Kidney tubule cell (primary cell): ENCODE data around the gene CASK.

Experiments
- DNase-seq: peaks from one replicate; pipeline ENCODE4 v3.0.0-alpha.2; 2018; ENCODE audit warnings: low spot score

The CASK gene

DNA sequence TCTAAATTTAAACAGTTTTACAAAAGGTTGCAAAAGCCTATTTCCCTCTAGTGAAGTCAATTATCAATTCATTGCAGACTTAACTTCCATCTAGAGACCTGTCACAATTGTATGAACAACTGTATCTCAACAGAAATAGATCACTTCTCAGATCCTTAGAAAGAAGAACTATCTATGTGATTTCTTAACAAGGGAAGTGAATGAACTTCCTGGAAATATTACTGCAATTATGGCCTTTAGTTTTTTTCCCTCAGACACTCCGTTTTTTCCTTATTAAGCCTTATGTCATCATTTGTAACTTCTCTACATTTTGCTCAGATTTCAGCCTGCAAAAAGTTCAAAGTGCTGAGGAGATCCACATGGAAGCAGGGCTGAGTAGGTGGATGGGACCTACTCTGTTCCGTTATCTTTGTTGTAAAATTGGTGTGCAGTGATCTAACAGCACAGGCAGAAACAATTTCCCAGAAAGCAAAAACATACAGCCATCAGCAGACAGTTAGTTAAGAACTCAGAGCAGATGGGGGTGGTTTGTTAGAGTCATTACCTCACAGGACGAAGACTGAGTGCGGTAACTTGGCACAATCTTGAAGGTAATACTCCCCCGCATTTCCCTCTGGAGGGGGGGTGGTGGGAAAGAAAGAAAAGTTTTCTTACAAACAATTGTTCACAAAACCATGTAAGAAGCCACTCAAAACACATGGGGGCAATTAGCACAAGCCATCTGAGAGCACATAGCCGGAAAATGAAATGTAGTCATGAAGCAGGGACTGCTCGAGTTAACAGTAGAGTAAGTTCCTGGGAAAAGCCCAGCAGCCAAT is 363.9 kb downstream of the CASK start:
- DNase-seq: peak; percentile 23

DNA sequence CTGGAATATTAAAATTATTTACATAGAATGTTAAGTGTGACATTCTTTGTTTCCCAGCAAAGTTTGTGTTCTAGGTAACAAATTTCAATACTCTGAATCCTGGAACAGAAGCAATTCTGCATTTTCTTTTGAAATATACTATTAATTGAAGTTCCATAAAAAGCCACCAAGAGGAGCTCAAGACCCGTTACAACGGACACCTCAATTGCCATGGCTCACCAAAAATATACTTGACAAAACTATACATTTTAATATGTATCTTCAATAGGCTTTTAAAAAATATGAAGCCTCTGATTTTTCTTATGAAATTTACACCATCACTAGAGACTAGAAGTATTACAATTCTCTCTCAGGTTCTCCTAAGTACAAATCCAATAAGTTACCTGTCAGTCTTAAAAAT is 364.8 kb downstream of the CASK start:
- DNase-seq: peak; percentile 21

DNA sequence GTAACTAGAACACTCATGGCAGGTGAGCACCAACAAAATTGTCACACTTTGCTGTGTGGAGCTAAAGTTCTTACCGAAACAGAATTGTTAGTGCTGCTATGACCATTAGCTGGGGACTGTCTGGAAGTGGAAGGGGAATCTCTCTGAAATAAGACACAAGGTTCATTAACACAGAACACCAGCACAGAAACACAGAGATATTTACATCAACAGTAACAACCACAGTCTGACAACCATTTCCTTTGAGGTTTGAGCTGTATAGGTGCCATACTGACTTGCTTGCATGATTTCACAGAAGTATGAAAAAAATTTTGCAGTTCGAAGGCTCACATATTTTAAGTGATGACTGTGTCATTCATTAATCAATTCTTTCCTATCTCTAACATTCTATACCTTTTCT is 366.4 kb downstream of the CASK start:
- no peak for DNase-seq

DNA sequence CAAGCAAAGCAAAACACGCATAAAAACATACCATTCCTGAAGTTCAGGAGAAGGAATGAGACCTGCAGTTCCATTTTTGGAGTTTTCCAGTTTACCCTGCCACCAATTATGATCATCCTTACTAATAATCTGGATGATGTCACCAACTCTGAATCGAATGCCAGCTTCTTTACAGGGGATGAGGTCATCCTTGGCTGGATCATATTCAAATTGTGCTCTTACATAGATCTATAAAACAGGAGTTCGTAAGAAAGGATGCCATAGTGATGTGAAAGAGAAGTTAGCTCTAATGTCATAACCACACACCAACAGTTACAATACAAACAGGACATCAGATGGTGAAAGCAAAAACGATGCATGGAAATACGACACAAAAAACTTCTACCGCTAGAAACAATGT is 369.7 kb downstream of the CASK start:
- DNase-seq: peak; percentile 20

DNA sequence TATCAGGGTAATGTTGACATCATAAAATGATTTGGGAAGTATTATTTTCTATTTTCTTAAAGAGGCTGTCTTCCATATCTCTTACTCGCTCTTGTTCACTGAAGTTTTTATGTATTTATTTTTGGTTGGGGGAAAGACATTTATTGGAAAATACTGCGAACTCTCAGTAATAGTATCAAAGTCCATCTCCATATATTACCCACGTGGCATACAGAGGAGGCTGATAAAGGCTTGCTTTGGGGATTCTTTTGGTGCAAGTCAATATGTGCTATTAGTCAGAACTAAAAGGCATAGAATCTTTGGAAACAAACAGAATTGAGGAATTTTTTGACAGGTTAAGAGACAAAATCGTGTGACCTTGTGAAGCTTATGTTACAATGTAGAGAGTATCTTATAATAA is 374.9 kb downstream of the CASK start:
- DNase-seq: no peak

DNA sequence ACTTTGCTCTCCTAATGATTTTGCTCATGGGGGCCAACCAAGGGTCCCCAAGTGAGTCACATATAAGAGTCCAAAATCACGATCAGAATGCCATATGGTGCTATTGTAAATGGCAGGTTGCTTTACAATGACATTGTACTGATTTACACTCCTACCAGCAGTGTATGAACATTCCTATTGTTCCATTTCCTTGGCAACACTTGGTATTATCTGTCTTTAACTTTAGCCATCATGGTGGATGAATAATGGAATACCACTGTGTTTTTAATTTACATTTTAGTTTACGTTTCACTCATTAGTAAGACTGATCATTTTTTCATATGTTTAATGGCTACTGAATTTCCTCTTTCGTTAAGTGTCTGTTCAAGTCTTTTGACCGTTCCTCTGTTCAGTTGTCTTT is 379.7 kb downstream of the CASK start:
- no peak for DNase-seq

DNA sequence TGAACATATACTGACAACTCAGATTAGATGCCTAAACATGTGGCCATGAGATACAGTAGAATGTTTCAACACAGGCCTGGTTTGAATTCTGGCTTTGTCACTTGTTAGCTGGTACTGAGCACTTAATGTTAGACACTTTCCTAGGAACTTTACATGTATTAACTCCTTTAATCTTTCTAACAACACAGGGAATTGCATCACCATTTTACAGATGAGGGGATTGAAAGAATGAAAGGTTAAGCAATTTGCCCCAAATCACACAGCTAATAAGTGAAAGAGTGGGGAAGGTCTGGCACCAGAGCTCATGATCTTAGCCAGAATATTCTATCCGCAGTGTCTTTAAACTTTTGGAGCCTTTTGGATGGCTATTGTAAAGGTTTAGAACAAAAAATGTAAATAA is 380.3 kb downstream of the CASK start:
- DNase-seq: no peak

DNA sequence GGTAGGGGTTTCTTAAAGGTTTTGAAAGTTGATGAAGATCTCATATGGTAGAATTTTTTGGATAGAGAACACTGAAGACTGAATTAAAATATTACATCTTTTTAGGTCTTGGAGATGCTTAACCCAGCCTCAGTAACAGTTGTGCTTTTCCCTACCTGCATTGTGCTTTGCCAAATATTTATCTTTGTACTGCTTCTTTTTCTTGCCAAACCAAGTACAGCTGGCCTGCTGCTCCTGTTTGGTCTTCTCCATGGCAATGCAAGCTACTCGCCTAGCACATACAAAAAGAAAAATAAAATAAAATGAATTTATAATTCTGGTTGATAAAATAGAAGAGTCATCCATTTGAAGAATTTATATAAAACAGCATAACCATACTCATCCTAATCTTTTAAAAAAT is 380.8 kb downstream of the CASK start:
- DNase-seq: no peak

DNA sequence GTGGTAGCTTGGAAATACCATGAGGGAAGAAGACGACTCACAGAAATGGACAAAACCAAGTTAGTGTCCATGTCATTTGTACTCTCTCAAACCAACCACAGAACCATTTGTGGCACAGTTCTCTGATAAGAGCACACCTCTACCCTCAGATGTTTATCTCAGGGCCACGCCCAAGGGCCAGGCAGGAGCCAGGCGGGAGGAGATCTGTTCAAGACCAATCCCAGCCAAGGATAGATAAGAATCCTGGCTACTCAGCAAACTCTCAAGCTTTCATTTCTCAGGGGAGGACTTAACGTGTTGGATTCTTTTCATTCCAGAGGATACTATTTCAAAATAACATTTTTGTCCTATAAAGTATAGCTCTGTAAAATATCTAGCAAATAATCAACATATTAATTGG is 381.2 kb downstream of the CASK start:
- DNase-seq: no peak

DNA sequence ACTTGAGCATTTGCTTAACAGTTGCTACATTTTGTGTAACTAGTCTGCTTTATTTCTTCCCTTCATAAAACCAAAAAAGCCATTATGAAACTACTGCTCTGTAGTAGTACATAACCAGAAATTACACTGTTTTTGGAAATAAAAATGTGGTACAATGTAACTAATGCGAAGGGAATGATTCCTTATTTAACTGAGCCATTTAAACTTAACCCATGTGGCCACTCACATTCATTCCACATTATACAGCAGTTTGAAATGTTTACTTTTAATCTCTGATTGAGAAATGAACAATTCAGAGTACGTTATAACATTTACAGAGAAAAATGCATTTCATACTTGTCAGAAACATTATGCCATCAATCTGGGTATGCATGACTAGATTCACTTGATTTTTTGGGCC is 382.0 kb downstream of the CASK start:
- no peak for DNase-seq

DNA sequence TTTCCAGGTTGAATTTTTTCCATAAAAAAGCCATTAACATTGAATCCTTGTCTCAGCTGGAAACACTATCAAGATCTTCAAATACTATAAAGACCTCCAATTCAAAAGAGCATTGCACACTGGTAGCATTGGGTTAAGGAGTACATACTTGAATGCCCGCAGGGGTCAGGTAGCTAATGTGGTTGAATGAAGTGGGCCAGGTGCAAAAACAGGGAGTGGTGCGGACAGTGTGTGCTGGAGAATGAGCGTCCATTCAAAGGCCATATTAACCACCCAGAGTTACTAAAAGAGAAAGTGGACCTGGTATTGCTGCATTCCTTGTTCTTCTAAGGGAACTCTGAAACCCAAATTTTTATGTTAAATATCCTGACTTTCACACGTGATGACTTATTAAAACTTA is 384.6 kb downstream of the CASK start:
- DNase-seq: no peak

DNA sequence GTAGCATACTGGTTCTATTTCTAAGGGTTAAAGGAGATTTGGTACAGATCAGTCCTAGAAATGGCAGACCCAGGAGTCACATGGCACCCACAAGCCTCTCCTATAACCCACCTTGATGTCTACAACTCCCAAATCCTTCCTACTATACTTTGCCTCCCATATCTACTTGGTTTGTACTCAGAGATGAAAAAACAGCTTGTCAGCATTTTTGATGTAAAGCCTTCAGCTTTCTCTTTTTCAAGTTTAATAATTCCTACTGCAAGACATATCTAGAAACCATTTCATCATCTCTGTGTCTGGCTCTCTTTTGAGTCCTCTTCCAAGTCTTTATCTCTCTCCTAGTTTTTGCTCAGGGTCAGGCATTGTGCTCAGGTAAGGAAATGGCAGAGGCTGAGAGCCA is 393.3 kb downstream of the CASK start:
- DNase-seq: no peak

DNA sequence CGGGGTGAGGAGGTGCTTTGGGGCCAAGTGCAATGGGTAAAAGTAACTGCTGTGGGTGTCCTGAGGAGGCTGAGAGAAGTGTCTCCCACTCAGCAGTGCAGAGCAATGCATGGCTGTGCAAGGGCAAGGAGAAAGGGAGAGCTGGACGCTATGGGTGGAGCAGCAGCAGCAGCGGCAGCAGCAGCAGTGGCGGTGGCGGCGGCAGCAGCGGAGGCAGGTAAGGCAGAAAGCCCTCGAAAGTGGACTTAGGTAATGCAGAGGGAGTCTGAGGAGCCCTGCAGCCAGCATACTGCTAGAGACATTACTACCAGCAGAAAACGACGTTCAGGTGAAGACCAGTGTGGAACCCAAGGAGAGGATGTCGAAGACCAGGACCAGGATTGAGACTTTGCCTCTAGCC is 394.1 kb downstream of the CASK start:
- DNase-seq: no peak

DNA sequence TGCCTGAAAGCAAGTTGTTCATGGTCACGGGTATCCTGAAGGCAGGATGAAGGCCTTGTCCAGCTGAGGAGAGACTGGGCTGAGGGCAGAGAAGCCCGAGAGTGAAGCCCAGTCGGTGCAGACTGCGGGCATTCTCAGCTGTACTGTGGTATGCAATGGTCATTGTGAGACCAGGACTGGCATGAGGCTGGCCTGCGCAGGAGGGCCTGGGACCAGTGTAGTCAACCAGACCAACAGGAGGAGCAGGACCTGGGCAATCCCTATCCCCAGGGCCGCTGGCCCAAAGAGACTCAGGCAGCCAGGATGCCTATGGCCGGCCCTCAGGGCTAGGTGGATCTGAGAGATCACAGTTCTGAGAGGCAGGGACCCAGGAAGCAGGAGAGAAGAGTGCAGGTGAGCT is 394.6 kb downstream of the CASK start:
- DNase-seq: no peak

DNA sequence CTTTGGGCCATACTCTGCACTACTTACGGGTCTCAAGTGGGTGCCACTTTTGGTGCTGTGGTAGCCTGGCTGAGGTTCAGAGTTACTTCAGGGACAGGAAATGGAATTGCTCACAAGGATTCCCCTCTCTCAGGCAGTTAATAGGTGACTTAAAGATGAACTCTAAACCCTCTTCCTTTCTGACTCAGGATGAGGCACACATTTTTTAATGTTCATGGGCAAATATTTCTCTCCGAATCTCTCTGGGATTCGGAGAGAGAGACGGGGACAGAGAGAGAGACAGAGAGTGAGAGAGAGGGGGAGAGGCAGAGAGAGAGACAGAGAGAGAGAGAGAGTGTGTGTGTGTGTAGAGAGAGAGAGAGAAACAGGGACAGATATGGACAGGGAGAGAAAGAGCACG is 396.4 kb downstream of the CASK start:
- peak; percentile 95 for DNase-seq

DNA sequence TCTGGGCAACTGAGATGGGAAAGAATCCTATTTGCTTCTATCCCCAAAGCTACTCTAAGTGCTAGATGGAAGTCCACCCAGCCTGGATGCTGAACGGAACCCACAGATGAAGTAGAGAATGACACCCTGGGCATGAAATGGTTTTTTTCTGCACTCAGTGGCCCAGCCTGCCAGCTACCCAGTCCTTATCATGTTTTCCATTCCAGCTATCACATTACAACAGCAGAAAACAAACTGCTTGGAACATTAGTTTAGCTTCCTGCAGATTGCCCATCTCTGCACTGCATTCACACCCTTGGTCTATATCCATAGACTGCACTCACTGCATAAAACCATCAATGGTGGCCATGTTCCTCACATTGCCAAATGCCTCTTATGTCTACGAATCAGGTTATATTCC is 397.1 kb downstream of the CASK start:
- DNase-seq: no peak

DNA sequence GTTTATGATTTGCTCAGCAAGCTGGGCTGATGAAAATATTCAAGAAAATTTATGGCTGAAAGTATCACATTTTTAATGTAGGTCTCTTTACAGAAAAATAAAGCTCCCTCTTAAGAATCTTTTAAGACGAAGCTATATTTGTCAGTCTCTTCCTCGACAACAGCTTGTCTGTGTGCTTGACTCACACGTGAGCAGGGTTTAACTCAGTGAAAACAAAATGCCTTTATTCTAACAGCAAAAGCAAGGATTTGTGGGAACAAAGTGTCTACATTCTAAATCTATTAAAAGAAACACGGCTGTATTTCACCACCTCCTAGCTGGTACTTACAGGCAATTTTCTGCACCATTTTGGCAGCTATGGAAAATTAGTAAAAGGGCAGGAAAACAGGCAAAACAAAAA is 400.7 kb downstream of the CASK start:
- no peak for DNase-seq

DNA sequence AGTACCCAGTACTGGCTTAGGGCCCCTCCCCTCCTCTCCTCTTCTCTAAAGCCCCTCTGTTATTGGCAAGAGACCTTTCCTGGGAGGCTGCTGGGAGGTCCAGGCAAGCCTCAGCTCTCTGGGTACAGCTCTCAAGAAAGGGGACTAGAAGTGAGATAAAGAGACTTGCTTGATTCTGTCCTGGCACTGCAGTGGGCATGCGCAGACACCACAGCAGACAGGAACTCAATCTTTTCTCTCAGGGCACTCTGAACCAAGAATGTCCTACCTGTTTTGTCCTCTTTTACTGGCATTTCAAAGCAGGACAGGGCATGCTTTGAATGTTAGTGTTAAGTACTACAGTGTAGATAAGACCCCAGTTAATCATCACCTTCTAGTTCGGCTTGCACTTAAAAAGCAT is 401.3 kb downstream of the CASK start:
- no peak for DNase-seq

DNA sequence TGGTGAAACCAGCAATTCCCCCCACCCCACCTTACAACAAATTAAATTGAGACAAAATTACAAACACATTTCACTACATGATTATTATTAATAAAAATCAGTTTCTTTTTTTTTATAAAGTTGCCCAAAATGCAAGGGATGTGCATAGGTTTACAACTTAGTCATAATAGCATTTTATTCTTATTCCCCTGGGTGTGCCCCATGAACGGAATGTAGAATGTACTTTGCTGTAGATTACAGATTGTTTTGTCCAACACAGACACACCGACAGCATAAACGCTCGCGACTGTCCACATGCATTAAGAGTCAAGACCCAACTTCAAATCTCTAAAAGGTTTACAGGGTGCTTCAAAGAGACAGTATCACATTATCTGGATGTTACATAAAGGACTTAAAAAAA is 403.9 kb downstream of the CASK start:
- DNase-seq: no peak

DNA sequence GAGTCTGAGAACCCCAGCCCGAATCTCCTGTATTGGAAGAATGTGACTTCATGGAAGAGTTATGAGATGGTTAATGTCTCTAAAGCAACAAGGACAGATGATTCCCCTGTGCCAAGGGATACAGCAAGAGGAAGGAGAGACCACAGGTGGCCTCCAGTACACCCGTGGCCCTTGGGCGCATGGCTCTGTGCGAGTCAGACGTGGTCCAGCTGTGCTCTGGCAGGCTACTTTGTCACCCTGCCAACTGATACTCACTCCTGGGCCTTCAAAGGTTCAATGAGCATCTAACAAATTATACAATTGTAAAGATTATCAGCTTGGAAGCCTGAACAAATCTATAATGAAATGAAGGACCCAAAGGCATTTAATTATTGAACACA is 404.5 kb downstream of the CASK start:
- peak; percentile 15 for DNase-seq

DNA sequence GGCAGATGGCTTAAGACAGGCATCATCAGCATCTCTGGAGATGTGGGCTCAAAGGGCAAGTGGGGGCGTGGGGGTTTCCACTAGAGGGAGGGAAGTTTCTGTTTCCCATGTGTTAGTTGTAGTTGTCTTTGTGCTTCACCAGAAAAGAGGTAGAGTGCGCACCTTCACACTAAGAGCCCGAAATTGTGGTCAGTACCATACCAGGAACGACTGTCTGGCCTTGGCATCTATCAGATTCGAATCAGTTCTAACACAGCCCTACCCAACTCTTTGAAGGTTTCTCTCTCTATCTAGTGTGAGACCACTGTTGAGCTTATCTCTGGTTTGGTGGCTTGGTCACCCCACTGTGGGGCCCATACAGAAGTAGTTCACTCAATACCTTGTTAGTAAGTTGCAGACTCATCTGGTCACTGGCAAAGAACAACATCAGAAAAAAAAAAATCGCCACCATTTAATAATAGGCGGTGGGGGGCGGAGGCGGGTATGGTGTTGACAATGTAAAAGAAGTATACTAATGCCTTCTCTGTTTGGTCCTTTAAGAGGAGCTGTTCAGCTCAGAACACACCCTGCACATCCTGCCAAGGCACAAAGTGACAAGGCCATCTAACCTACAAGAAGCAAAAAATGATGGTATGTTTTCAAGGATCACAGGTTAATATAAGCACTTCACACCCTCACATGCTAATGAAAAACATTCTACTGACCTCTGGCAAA is 405.1 kb downstream of the CASK start:
- DNase-seq: no peak

DNA sequence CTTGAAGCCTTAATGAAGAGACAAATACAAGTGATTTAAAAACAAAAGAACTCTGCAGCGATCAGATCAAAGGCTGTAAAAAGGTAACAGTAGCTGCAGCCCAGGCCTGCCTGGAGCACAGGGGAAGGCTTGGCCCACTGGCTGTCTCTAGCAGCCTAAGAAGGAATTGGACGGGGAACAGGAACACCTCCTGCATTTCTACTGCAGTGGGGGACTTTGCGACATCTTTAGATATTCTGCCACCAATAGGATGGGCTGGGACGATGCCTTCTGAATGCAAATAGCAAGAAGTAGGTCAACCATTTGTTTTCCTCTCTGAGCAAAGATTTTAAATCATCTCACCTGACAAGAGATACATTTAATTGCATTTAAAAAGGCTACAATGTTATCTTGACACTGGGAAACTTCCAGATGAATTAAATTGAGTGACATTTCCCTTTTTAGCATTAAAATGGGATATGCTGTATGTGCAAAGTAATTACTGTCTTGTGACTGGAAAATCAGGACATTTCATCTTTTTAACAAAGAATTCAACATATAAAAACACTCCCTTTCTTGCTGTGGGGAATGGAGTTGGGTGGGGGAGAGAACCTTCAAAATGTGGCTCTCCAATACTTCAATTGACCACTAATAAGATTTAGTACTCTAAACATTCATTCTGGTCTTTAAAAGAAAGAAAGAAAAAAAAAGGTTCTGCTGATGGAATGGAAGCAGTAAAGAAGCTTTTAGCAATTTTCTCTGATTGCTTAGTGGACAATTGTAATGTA is 406.2 kb downstream of the CASK start:
- DNase-seq: no peak

DNA sequence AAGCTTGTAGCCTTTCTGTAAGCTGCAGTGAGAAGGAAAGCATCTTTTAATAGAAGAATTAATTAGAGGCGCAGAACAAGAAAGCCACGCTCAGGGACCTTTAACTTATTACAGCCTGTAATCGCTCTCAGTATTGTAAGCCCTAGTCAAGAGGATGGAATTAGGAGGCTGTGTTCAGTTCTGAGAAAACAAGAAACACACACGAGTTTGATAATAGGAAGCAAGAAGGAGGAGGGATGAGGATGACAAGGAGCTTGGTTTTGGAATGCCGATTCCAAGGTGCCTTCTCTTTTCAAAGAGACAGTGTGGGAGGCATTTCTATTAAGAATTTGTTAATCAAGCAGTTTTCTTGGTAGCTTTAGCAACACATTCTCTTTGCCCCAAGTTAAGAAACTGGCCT is 406.9 kb downstream of the CASK start:
- DNase-seq: no peak
